Suprapubic skin (tissue), 4 donors: ENCODE data around the gene CYP39A1.

ENCODE experiments used
- POLR2A ChIP-seq, 2 donors: fragments of 450-650 bp; IDR thresholded peaks; one replicate each; pipeline ENCODE4 v1.6.1; 2017; ENCODE audit warnings: antibody characterized with exemption in 2 of 2, mild to moderate bottlenecking in 2 of 2, moderate library complexity in 2 of 2
- POLR2AphosphoS5 ChIP-seq, 3 donors: sonication (generic); formaldehyde crosslinking; IDR thresholded peaks; one replicate each; pipeline ENCODE4 v1.6.1; 2017; ENCODE audit warnings: antibody characterized with exemption in 3 of 3

GRCh38 chr6:46677314-46677654 lies 24.7 kb upstream of the CYP39A1 start:
- no peak for TF ChIP-seq POLR2AphosphoS5 (IDR thresholded peaks at IDR 0.05)
- no peak for TF ChIP-seq POLR2A (IDR thresholded peaks at IDR 0.05)
